HEK293T (cell line): Measurements from ENCODE around the gene RPL4.
"Not testable (repeated sequence)": the region's sequence is repeated elsewhere in the genome, so short reads cannot be mapped to it uniquely, and the experiment has no call there.

Experiments used
- CTCF ChIA-PET: fragments of 350-600 bp; formaldehyde crosslinking; extraction: SDS; loops from one replicate; lab custom pipeline; 2021; ENCODE audit warnings: antibody characterized with exemption, inconsistent platforms; lab: Yijun Ruan, JAX
- POLR2A ChIA-PET: fragments of 350-600 bp; formaldehyde crosslinking; extraction: SDS; loops from one replicate; lab custom pipeline; 2020; ENCODE audit warnings: antibody characterized with exemption, inconsistent platforms; lab: Yijun Ruan, JAX
- DNase-seq: peaks from one replicate; pipeline ENCODE4 v3.0.0; 2012; ENCODE audit warnings: mixed read lengths; ENCODE audit errors: extremely low spot score
- ARNT ChIP-seq: fragments of 450-650 bp; IDR thresholded peaks from 2 replicates; pipeline ENCODE4 v1.6.1; 2017; ENCODE audit warnings: mild to moderate bottlenecking
- BHLHE40 ChIP-seq: fragments of 450-650 bp; IDR thresholded peaks from 2 replicates; pipeline ENCODE4 v1.6.1; 2016; ENCODE audit warnings: mild to moderate bottlenecking, moderate library complexity, borderline replicate concordance
- CTBP1 ChIP-seq: fragments of 450-650 bp; IDR thresholded peaks from 2 replicates; pipeline ENCODE4 v1.6.1; 2016; ENCODE audit warnings: borderline replicate concordance
- ELF4 ChIP-seq: fragments of 450-650 bp; IDR thresholded peaks from 2 replicates; pipeline ENCODE4 v1.6.1; 2017; ENCODE audit warnings: antibody characterized with exemption
- FOXA1 ChIP-seq: fragments of 450-650 bp; IDR thresholded peaks from 2 replicates; pipeline ENCODE4 v1.6.1; 2016; ENCODE audit warnings: mild to moderate bottlenecking
- FOXK2 ChIP-seq: fragments of 450-650 bp; IDR thresholded peaks from 2 replicates; pipeline ENCODE4 v1.6.1; 2016; ENCODE audit warnings: mild to moderate bottlenecking
- FOXM1 ChIP-seq: fragments of 450-650 bp; IDR thresholded peaks from 2 replicates; pipeline ENCODE4 v1.6.1; 2017; ENCODE audit warnings: mild to moderate bottlenecking, borderline replicate concordance
- HDGF ChIP-seq: fragments of 450-650 bp; IDR thresholded peaks from 2 replicates; pipeline ENCODE4 v1.6.1; 2017; ENCODE audit warnings: antibody characterized with exemption, borderline replicate concordance
- L3MBTL2 ChIP-seq: fragments of 450-650 bp; conservative IDR thresholded peaks from 2 replicates; pipeline ENCODE4 v1.6.1; 2016; ENCODE audit warnings: mild to moderate bottlenecking
- LEF1 ChIP-seq: fragments of 450-650 bp; IDR thresholded peaks from 2 replicates; pipeline ENCODE4 v1.6.1; 2017; ENCODE audit warnings: mild to moderate bottlenecking, borderline replicate concordance
- NFRKB ChIP-seq: fragments of 450-650 bp; IDR thresholded peaks from 2 replicates; pipeline ENCODE4 v1.6.1; 2016; ENCODE audit warnings: mild to moderate bottlenecking, moderate library complexity
- PKNOX1 ChIP-seq: fragments of 450-650 bp; IDR thresholded peaks from 2 replicates; pipeline ENCODE4 v1.6.1; 2016
- SP1 ChIP-seq: fragments of 450-650 bp; IDR thresholded peaks from 2 replicates; pipeline ENCODE4 v1.6.1; 2017
- SUZ12 ChIP-seq: fragments of 450-650 bp; IDR thresholded peaks from 2 replicates; pipeline ENCODE4 v1.6.1; 2016; ENCODE audit warnings: mild to moderate bottlenecking
- TARDBP ChIP-seq: fragments of 450-650 bp; IDR thresholded peaks from 2 replicates; pipeline ENCODE4 v1.6.1; 2016
- ZNF384 ChIP-seq: fragments of 450-650 bp; IDR thresholded peaks from 2 replicates; pipeline ENCODE4 v1.6.1; 2016

The RPL4 gene

DNA sequence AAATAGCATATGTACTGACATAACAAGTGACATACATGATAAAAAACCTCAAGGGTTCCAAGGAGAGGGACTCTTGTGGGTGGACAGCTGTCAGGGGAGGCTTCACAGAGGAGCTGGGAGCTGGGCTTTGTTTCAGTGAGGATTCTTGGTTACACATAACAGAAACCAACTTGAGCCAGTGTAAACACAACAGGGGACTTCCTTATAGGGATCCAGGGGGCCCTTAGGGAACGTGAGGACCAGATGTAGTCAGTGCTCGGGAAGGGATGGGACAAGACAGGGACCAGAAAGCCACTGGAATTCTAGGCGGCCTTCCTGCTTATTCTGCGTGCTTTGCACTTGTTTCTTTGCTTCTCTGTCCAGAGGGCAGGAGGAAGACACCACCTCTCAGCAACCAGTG lies 42.0 kb downstream of the RPL4 start:
- DNase-seq = no peak
- ChIA-PET CTCF (no interaction called here), POLR2A (interaction anchor here (1.3 kb wide), 1 partner anchor 36 kb away, joined by 3 read pairs; no protein-coding TSS in a partner anchor)

DNA sequence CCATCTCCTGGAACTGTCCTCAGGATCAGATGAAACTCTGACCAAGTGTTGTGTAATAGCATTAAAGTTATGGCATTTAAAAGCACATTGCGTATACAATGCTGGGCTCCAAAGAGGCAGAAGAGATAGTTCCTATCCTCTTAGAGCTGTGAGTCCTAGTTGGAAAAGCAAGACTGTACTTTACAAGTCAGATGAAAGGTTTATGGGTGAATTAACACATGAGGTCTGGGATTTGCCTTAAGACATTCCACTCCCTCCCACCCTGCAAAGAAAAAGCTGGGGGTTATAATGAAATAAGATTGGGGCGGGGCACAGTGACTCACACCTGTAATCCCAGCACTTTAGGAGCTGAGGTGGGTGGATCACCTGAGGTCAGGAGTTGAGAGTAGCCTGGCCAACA lies 42.7 kb downstream of the RPL4 start:
- ChIA-PET POLR2A (interaction anchor here (1.3 kb wide), 1 partner anchor 36 kb away, joined by 3 read pairs; no protein-coding TSS in a partner anchor), CTCF (no interaction called here)
- DNase-seq = no peak
- no peak for TF ChIP-seq ELF4
- TF ChIP-seq CTBP1 = no peak
- TF ChIP-seq ZNF384 = no peak
- TF ChIP-seq BHLHE40 = no peak
- TF ChIP-seq FOXM1 = no peak
- no peak for TF ChIP-seq FOXK2
- no peak for TF ChIP-seq SUZ12
- TF ChIP-seq HDGF = no peak
- no peak for TF ChIP-seq L3MBTL2
- no peak for TF ChIP-seq FOXA1

More for the DNA sequence above, 42.0 kb downstream of the RPL4 start:
- TF ChIP-seq TARDBP = no peak
- no peak for TF ChIP-seq CTBP1
- no peak for TF ChIP-seq FOXK2
- TF ChIP-seq HDGF = no peak
- TF ChIP-seq SP1 = no peak
- no peak for TF ChIP-seq FOXA1
- no peak for TF ChIP-seq PKNOX1

GRCh38 chr15:66461294-66461693 lies 43.4 kb downstream of the RPL4 start:
- ChIA-PET POLR2A (interaction anchor here (1.3 kb wide), 1 partner anchor 37 kb away, joined by 3 read pairs; no protein-coding TSS in a partner anchor), CTCF (interaction anchor here (0.7 kb wide), 1 partner anchor 11 kb away, joined by 3 read pairs; no protein-coding TSS in a partner anchor)
- DNase-seq = not testable (repeated sequence)

GRCh38 chr15:66459818-66460615 lies 44.6 kb downstream of the RPL4 start:
- POLR2A ChIA-PET = interaction anchor here (1.4 kb wide), 1 partner anchor 28 kb away, joined by 3 read pairs; no protein-coding TSS in a partner anchor
- CTCF ChIA-PET = no interaction called here
- no peak for DNase-seq
- TF ChIP-seq TARDBP = no peak
- TF ChIP-seq HDGF = no peak

GRCh38 chr15:66456211-66456610 lies 48.4 kb downstream of the RPL4 start:
- CTCF ChIA-PET = no interaction called here
- TF ChIP-seq ELF4 (no peak), ARNT (no peak), ZNF384 (no peak), FOXA1 (no peak), SUZ12 (no peak), FOXK2 (no peak), BHLHE40 (no peak), FOXM1 (no peak), SP1 (no peak), HDGF (no peak), LEF1 (no peak), NFRKB (no peak), PKNOX1 (no peak), CTBP1 (no peak), L3MBTL2 (no peak)
- POLR2A ChIA-PET = no interaction called here
- DNase-seq = no peak

DNA sequence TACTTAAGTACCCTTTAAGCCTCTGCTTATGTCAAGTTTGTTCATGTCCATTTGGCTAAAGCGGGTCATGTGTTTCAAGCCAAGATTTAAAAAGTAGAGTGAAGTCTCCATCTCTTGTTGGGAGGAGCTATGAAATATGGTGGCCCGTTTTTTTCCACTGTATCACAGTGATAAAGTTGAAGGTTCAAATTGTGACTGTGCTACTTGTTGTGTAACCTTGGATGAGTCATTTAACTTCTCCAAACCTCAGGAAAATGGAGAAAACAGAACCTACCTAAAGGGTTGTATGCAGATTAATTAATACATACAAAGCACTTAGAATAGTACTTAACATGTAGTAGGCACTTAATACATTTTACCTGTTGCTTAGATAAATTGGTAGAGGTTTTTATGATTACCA lies 50.5 kb downstream of the RPL4 start:
- no peak for DNase-seq
- ChIA-PET CTCF (interaction anchor here (0.6 kb wide), 1 partner anchor 100 kb away, joined by 3 read pairs; no protein-coding TSS in a partner anchor), POLR2A (no interaction called here)
- TF ChIP-seq L3MBTL2 (no peak), FOXA1 (no peak), BHLHE40 (no peak), LEF1 (no peak), ELF4 (no peak), SUZ12 (no peak), ARNT (no peak), SP1 (no peak), HDGF (no peak), CTBP1 (no peak), FOXK2 (no peak), NFRKB (no peak), FOXM1 (no peak), TARDBP (no peak), PKNOX1 (no peak)
